ENCODE data around the gene VAMP3. TPM values are rescaled to one million over a fixed set of nuclear protein-coding genes. Genes with fewer than 3 reads are reported as not detected.

Gene VAMP3, protein sequence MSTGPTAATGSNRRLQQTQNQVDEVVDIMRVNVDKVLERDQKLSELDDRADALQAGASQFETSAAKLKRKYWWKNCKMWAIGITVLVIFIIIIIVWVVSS
- 10 to 100 TPM; 13.2 to 20.9 TPM for total RNA-seq

GRCh38 chr1:7770997-7771822, at the start of gene VAMP3:
TSS of gene VAMP3 (plus strand) at chr1:7771296. CDS start at chr1:7771384, 88 bp downstream.
- Mint-ChIP-seq H3K27ac (peak within 1 kb of the TSS; percentile 70), H3K9me3 (no peaks in the 10 kb centered on the region), H3K27me3 (peaks cover 8% of the 10 kb centered on the region), H3K36me3 (ENCODE audit: low read depth) (peaks cover 16% of the 10 kb centered on the region), H3K4me3 (peak within 1 kb of the TSS; percentile 80), H3K4me1 (ENCODE audit: low read depth) (peaks cover 32% of the 10 kb centered on the region)
- DNase-seq: peak; percentile 87
- ChIA-PET POLR2A (interaction anchor here (1.6 kb wide), 1 partner anchor 11 kb away, joined by 7 read pairs; no protein-coding TSS in a partner anchor), CTCF (interaction anchor here (0.7 to 1.8 kb wide), 2 partner anchors 102 to 104 kb away, joined by 3 to 9 read pairs; no protein-coding TSS in a partner anchor)
- intact Hi-C loops (cut with micrococcal nuclease): no loop called here
- TF ChIP-seq, protein P1, sequence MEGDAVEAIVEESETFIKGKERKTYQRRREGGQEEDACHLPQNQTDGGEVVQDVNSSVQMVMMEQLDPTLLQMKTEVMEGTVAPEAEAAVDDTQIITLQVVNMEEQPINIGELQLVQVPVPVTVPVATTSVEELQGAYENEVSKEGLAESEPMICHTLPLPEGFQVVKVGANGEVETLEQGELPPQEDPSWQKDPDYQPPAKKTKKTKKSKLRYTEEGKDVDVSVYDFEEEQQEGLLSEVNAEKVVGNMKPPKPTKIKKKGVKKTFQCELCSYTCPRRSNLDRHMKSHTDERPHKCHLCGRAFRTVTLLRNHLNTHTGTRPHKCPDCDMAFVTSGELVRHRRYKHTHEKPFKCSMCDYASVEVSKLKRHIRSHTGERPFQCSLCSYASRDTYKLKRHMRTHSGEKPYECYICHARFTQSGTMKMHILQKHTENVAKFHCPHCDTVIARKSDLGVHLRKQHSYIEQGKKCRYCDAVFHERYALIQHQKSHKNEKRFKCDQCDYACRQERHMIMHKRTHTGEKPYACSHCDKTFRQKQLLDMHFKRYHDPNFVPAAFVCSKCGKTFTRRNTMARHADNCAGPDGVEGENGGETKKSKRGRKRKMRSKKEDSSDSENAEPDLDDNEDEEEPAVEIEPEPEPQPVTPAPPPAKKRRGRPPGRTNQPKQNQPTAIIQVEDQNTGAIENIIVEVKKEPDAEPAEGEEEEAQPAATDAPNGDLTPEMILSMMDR (IDR thresholded peaks at IDR 0.05): no peak
- peak; percentile 94 for ATAC-seq

GRCh38 chr1:7721940-7722669, 49.0 kb upstream of the VAMP3 start:
- DNase-seq (no peak), ATAC-seq (no peak)
- ChIA-PET POLR2A (interaction anchor here (0.5 kb wide), 1 partner anchor 199 kb away, joined by 3 read pairs; no protein-coding TSS in a partner anchor), CTCF (interaction anchor here (0.9 to 4.0 kb wide), 3 partner anchors 30 to 55 kb away, joined by 4 to 18 read pairs (median 5); no protein-coding TSS in a partner anchor)
- no peaks in the 10 kb centered on the region for H3K36me3 Mint-ChIP-seq (ENCODE audit: low read depth)
- H3K27ac Mint-ChIP-seq: no peak overlapping the region
- TF ChIP-seq, protein P1 (IDR thresholded peaks at IDR 0.05): no peak
- peaks cover 8% of the 10 kb centered on the region for H3K27me3 Mint-ChIP-seq
- H3K4me1 Mint-ChIP-seq (ENCODE audit: low read depth): peaks cover 2% of the 10 kb centered on the region
- H3K9me3 Mint-ChIP-seq: no peaks in the 10 kb centered on the region
- intact Hi-C loops (cut with micrococcal nuclease): no loop called here
- H3K4me3 Mint-ChIP-seq: no peak overlapping the region

DNA sequence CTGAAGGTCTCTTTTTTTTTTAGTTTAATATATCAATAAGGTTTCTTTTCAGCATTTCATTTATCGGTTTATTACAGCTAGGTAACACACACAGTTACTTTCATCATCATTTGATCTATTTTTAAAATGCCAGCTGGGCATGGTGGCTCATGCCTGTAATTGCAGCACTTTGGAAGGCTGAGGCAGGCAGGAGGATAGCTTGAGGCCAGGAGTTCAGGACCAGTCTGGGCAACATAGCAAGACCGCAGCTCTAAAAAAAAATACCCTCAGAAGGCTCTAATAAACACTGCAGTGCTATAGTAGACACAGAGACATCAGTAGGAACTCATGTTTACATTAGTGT, 48.5 kb upstream of the VAMP3 start:
- Mint-ChIP-seq H3K27me3 (peaks cover 8% of the 10 kb centered on the region), H3K36me3 (ENCODE audit: low read depth) (no peaks in the 10 kb centered on the region), H3K27ac (no peak overlapping the region), H3K4me1 (ENCODE audit: low read depth) (peaks cover 2% of the 10 kb centered on the region), H3K9me3 (no peaks in the 10 kb centered on the region), H3K4me3 (no peak overlapping the region)
- POLR2A ChIA-PET: interaction anchor here (0.5 kb wide), 1 partner anchor 198 kb away, joined by 3 read pairs; no protein-coding TSS in a partner anchor
- DNase-seq (no peak), ATAC-seq (no peak)
- intact Hi-C loops (cut with micrococcal nuclease): no loop called here
- TF ChIP-seq, protein P1 (IDR thresholded peaks at IDR 0.05): no peak
- CTCF ChIA-PET: interaction anchor here (0.9 to 1.4 kb wide), 2 partner anchors 30 to 55 kb away, joined by 4 to 5 read pairs; no protein-coding TSS in a partner anchor

GRCh38 chr1:7726623-7727022, 44.5 kb upstream of the VAMP3 start:
- intact Hi-C loops (cut with micrococcal nuclease): no loop called here
- H3K36me3 Mint-ChIP-seq (ENCODE audit: low read depth): no peaks in the 10 kb centered on the region
- POLR2A ChIA-PET: no interaction called here
- no peak overlapping the region for H3K4me3 Mint-ChIP-seq
- ATAC-seq (no peak), DNase-seq (no peak)
- TF ChIP-seq, protein P1 (IDR thresholded peaks at IDR 0.05): no peak
- H3K9me3 Mint-ChIP-seq: no peaks in the 10 kb centered on the region
- H3K27ac Mint-ChIP-seq: no peak overlapping the region
- H3K4me1 Mint-ChIP-seq (ENCODE audit: low read depth): peaks cover 2% of the 10 kb centered on the region
- CTCF ChIA-PET: interaction anchor here (1.5 to 4.3 kb wide), 2 partner anchors 26 to 58 kb away, joined by 8 to 21 read pairs; no protein-coding TSS in a partner anchor
- peaks cover 7% of the 10 kb centered on the region for H3K27me3 Mint-ChIP-seq
